T-helper 17 cell (primary cell): ENCODE measurements around the gene LRSAM1. TPM values are rescaled to one million over a fixed set of nuclear protein-coding genes. Genes with fewer than 3 reads are reported as not detected.
A peak's percentile ranks its signal among the peaks of the same experiment; 100 is the strongest.

Experiments
- ATAC-seq: fragments of 150-1000 bp; cut with Tn5 transposase; 2 replicates; pipeline ENCODE4 v1.10.0; 2021; ENCODE audit warnings: mild to moderate bottlenecking, moderate library complexity
- DNase-seq, 3 donors: peaks; one replicate each; pipeline versions ENCODE4 v3.0.0 to v3.0.0-alpha.2; 2020 to 2021
- H3K9me3 ChIP-seq: one replicate; pipeline ENCODE4 v1.7.0; 2013; ENCODE audit warnings: low read length, mild to moderate bottlenecking; ENCODE audit not compliant: control insufficient read depth, poor library complexity, severe bottlenecking
- H3K27ac Mint-ChIP-seq: one replicate; pipeline ENCODE4 v1.8.0; 2022; ENCODE audit warnings: mild to moderate bottlenecking, moderate library complexity, mixed read lengths
- H3K27me3 Mint-ChIP-seq: one replicate; pipeline ENCODE4 v1.8.0; 2022; ENCODE audit warnings: mixed read lengths
- H3K36me3 Mint-ChIP-seq: one replicate; pipeline ENCODE4 v1.8.0; 2022; ENCODE audit warnings: low read depth, mixed read lengths
- H3K4me1 Mint-ChIP-seq: one replicate; pipeline ENCODE4 v1.8.0; 2022; ENCODE audit warnings: mild to moderate bottlenecking, mixed read lengths
- H3K4me3 Mint-ChIP-seq: one replicate; pipeline ENCODE4 v1.8.0; 2022; ENCODE audit warnings: mild to moderate bottlenecking, moderate library complexity, mixed read lengths
- total RNA-seq, 4 donors: library from RNA in 2 of 4; stranded (reverse) in 2 of 4; gene quantifications; one replicate each; pipeline ENCODE4 v1.2.3 and lab custom pipeline; 2022 to 2026

The LRSAM1 gene
- total RNA-seq, 2 donors from 2014 or later, result 19.6 to 22.2 TPM

GRCh38 chr9:127500862-127501261, 49.6 kb downstream of the LRSAM1 start:
- no peaks in the 10 kb centered on the region for H3K4me1 Mint-ChIP-seq
- H3K4me3 Mint-ChIP-seq, result no peak overlapping the region
- no peaks in the 10 kb centered on the region for H3K9me3 ChIP-seq
- ATAC-seq (no peak), DNase-seq (no peak)
- peak overlapping the region; percentile 11 for H3K27ac Mint-ChIP-seq
- H3K36me3 Mint-ChIP-seq, result peaks cover 3% of the 10 kb centered on the region
- H3K27me3 Mint-ChIP-seq, result no peaks in the 10 kb centered on the region

DNA sequence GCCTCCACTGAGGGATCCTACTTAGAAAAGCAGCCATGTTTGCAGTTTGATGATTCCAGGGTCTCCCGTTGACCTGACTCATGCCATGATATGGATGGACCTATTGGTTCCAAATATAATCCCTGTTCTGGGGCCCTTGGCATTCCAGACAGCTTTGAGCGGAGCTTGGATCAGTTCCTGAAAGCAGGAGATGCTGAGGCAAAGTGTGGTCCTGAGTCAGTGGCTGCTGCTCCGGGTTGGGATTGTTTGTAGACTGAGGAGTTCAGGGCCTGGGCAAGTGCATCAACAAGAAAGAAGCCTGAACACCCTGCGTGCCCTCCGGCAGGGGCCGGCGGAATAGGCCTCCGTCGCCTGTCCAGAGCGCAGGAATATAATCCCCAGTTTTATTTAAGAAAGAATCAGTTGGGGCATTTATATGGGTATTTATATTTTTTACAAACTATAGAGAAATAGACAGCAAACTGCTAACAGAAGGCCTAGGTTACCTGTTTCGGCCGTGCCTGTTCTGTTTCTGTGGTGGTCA, 50.6 kb downstream of the LRSAM1 start:
- H3K4me1 Mint-ChIP-seq, result no peaks in the 10 kb centered on the region
- H3K27me3 Mint-ChIP-seq, result no peaks in the 10 kb centered on the region
- DNase-seq (no peak), ATAC-seq (no peak)
- H3K4me3 Mint-ChIP-seq, result no peak overlapping the region
- H3K36me3 Mint-ChIP-seq, result no peaks in the 10 kb centered on the region
- no peaks in the 10 kb centered on the region for H3K9me3 ChIP-seq
- no peak overlapping the region for H3K27ac Mint-ChIP-seq

- Mint-ChIP-seq H3K4me3 (no peak overlapping the region), H3K27me3 (no peaks in the 10 kb centered on the region), H3K4me1 (no peaks in the 10 kb centered on the region), H3K27ac (no peak overlapping the region), H3K36me3 (no peaks in the 10 kb centered on the region)
- ATAC-seq (no peak), DNase-seq (no peak)
- H3K9me3 ChIP-seq, result no peaks in the 10 kb centered on the region
These were observed 51.5 kb downstream of the LRSAM1 start for GRCh38 chr9:127502706-127503378.

- H3K9me3 ChIP-seq, result no peaks in the 10 kb centered on the region
- H3K4me1 Mint-ChIP-seq, result no peaks in the 10 kb centered on the region
- H3K27ac Mint-ChIP-seq, result no peak overlapping the region
- DNase-seq, result no peak
- ATAC-seq, result no peak
- no peaks in the 10 kb centered on the region for H3K36me3 Mint-ChIP-seq
- no peaks in the 10 kb centered on the region for H3K27me3 Mint-ChIP-seq
- no peak overlapping the region for H3K4me3 Mint-ChIP-seq
These were observed 52.1 kb downstream of the LRSAM1 start for GRCh38 chr9:127503379-127503921.

GRCh38 chr9:127503947-127504886, 52.9 kb downstream of the LRSAM1 start:
- DNase-seq (peak; percentile 60 to 76 (median 66)), ATAC-seq (peak; percentile 88)
- Mint-ChIP-seq H3K4me3 (no peak overlapping the region), H3K27me3 (no peaks in the 10 kb centered on the region), H3K27ac (no peak overlapping the region), H3K36me3 (no peaks in the 10 kb centered on the region), H3K4me1 (no peaks in the 10 kb centered on the region)
- no peaks in the 10 kb centered on the region for H3K9me3 ChIP-seq

DNA sequence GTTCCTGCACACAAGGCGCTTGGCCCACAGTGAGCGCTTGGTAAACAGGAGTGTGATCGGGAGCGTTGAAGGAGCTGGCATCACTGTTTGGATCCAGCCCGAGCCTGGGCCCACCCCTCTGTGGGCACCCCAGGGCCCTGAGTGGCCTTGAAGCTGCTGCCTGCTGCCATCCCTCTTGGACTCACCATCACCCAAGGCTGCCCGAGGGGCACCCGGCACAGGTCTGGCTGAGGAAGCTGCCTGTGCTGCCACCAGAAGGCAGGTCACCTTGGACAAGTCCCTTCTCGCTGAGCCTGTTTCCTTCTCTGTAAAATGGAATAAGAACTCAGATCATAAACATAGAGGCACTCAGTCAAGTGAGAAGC, 53.6 kb downstream of the LRSAM1 start:
- ATAC-seq (no peak), DNase-seq (no peak)
- no peaks in the 10 kb centered on the region for H3K4me1 Mint-ChIP-seq
- no peaks in the 10 kb centered on the region for H3K36me3 Mint-ChIP-seq
- H3K27ac Mint-ChIP-seq, result no peak overlapping the region
- no peaks in the 10 kb centered on the region for H3K9me3 ChIP-seq
- H3K27me3 Mint-ChIP-seq, result no peaks in the 10 kb centered on the region
- H3K4me3 Mint-ChIP-seq, result no peak overlapping the region

DNA sequence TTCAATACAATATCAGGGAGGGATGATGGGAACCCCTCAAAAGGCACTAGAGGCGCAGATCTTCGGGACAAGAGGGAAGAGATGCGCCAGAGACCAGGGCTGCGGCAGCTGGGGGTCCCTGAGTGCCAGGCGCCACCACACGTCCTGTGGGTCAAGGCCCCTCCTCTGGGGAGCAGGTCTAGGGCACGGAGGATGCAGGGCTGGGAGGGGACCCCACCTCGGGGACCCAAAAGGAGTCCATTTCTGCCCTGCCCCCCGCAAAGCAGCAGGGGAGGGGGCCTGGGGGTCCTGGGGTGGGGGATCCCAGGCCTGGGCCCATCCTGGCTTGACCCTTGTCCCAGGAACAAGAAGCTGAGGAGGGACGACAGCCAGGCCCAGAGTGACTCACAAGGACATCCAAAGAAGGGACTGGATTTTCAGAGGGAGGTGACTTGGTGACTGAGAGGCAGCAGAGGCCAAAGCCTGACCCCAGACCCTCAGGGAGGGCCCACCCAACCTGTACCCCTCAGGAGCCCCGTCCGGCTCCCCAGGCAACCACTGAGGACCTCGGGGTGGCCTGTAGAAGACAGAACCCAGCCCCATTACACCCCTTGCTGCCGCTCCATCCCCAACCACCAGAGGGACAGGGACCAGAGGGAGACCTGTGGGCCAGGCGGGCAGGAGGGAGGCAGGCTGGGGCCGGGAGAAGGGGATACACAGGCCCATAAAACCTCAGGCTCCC, 54.2 kb downstream of the LRSAM1 start:
- H3K36me3 Mint-ChIP-seq, result no peaks in the 10 kb centered on the region
- ATAC-seq (peak; percentile 47), DNase-seq (no peak)
- H3K4me3 Mint-ChIP-seq, result no peak overlapping the region
- H3K4me1 Mint-ChIP-seq, result no peaks in the 10 kb centered on the region
- no peaks in the 10 kb centered on the region for H3K9me3 ChIP-seq
- no peaks in the 10 kb centered on the region for H3K27me3 Mint-ChIP-seq
- H3K27ac Mint-ChIP-seq, result no peak overlapping the region

- Mint-ChIP-seq H3K36me3 (no peaks in the 10 kb centered on the region), H3K27ac (peak overlapping the region; percentile 39), H3K4me1 (no peaks in the 10 kb centered on the region), H3K4me3 (no peak overlapping the region), H3K27me3 (no peaks in the 10 kb centered on the region)
- no peak for DNase-seq
- H3K9me3 ChIP-seq, result no peaks in the 10 kb centered on the region
- ATAC-seq, result no peak
These were observed 55.0 kb downstream of the LRSAM1 start for GRCh38 chr9:127506117-127506813.

DNA sequence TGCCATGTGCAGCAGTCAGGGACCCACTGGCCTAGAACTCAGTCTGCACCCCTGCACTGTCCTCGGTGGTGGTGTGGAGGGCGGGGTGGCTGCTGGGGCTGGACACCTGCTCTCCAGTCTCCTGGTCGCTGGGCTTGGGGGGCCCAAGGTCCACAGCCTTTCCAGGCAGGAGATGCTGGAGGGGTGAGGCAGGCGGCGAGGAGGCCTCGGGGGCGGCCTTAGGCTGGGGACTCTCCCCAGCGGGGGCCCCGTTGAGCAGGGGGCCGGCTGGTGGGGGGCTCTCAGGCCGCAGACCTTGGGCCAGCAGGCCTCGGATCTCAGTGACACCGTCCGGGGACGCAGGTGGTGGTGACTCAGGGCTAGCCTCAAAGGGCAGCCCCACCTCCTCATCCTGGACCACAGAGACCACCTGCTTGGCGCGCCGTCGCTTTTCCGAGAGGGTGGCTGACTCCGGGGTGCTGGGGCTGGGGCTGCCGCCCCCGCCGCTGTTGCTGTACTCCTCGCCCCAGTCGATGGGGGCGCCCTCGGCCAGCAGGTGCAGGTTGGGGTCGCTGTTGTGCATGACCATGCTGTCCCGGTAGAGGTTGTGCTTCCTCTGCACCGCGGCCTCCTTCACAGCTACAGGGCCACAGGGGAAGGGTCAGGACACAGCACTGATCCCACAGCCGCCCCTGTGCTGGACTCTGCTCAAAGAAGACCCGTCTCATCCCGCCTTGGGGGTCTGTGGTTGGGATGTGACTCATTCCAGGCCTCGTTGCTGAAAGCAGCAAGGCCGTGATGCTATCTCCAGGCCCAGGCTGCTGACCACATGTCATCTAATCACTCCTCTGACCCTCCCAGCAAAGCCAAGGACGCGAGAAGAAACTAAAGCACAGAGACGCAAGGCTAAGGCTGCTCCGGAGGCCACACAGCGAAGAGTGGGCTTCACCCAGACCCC, 55.8 kb downstream of the LRSAM1 start:
- DNase-seq (no peak), ATAC-seq (no peak)
- H3K9me3 ChIP-seq, result no peaks in the 10 kb centered on the region
- no peak overlapping the region for H3K4me3 Mint-ChIP-seq
- no peak overlapping the region for H3K27ac Mint-ChIP-seq
- no peaks in the 10 kb centered on the region for H3K27me3 Mint-ChIP-seq
- H3K36me3 Mint-ChIP-seq, result no peaks in the 10 kb centered on the region
- no peaks in the 10 kb centered on the region for H3K4me1 Mint-ChIP-seq

DNA sequence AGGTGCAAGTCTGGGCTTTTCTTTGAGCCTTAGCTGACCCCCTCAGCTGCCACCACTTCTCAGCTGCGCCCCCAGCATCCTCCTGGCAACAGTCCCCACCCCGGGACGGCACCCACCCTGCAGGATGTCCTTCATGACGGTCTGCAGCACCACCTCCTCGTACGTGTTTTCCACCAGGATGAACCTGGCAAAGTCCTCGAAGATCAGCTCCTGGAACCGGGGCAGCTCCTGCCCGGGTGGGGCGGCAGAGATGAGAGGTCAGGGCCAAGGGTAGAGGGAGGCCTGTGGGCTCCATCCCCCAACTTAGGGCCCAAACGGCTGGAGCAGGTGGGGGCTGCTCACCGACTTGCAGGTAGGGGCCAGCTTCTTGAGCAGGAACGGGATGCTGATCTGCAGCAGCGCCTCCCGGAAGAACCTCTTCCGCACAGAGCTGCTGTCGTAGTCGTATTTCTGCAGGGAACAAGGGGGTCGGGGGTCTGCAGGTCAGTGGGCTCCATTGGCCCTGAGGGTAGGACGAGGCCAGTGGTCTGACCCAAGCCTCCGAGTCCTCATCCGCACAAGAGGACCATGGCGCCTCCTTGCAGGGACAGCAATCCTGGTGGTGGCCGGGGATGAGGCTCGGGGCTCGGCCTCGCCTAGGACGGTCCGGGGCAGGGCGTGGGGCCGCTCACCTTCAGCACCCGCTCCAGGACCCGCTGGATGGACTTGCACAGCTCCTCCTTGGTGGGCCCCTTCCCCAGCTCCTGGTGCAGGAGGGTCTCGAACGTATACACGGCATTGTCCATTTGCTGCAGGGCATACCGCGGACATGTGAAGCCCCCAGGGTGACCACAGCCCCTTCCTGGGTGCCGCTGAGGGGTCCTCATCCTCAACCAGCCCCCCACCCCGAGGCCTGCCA, 56.7 kb downstream of the LRSAM1 start:
- DNase-seq, result no peak
- H3K9me3 ChIP-seq, result no peaks in the 10 kb centered on the region
- Mint-ChIP-seq H3K4me3 (no peak overlapping the region), H3K36me3 (peaks cover 4% of the 10 kb centered on the region), H3K27ac (no peak overlapping the region), H3K4me1 (no peaks in the 10 kb centered on the region), H3K27me3 (no peaks in the 10 kb centered on the region)
- ATAC-seq, result no peak

DNA sequence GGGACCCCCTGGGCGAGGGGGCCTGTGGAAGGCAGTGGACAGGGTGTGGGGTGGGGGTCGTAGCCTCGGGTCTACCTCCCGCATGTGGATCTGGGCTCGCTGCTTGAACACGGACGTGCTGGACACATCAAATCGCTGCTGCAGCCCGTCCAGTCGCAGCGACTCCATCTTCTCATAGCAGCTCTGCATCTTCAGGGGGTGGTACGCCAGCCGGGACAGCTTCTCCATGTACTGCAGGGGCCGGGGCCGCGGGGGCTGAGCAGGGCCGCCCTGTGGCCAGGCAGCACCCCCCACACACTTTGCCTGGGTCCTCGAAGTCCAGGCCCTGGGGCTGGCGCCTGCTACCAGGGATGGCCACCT, 57.6 kb downstream of the LRSAM1 start:
- no peak for ATAC-seq
- DNase-seq, result no peak
- H3K9me3 ChIP-seq, result no peaks in the 10 kb centered on the region
- H3K4me1 Mint-ChIP-seq, result peaks cover 2% of the 10 kb centered on the region
- H3K36me3 Mint-ChIP-seq, result peaks cover 6% of the 10 kb centered on the region
- no peaks in the 10 kb centered on the region for H3K27me3 Mint-ChIP-seq
- no peak overlapping the region for H3K4me3 Mint-ChIP-seq
- no peak overlapping the region for H3K27ac Mint-ChIP-seq
